ENCODE data around the gene CRYL1. TPM values are rescaled to one million over a fixed set of nuclear protein-coding genes. Genes with fewer than 3 reads are reported as not detected.

CRYL1 gene
- total and polyA plus RNA-seq, 2 of the 8 experiments (the other 6 are each of a cell fraction or from before 2014, with no cell fraction given), result 1.9 to 6.4 TPM

DNA sequence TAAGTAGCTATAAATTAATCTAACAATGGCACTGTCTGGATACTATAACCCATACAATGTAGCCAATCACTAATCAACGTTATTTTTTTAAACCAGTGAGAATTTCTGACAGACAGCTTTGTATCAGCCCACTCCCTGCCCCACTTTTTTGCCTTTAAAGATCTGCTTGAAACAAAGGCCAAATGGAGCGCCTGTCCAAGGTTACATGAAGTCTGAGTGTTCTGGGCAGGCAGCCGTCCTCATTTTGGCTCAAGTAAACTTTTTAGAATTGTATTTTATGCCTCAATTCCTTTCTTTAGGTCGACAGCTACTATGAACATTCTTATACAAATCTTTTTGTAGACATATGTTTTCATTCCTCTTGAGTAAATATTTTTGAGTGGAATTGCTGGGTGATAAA is 47.5 kb upstream of the CRYL1 start (continued):
- TF ChIP-seq, protein P1, sequence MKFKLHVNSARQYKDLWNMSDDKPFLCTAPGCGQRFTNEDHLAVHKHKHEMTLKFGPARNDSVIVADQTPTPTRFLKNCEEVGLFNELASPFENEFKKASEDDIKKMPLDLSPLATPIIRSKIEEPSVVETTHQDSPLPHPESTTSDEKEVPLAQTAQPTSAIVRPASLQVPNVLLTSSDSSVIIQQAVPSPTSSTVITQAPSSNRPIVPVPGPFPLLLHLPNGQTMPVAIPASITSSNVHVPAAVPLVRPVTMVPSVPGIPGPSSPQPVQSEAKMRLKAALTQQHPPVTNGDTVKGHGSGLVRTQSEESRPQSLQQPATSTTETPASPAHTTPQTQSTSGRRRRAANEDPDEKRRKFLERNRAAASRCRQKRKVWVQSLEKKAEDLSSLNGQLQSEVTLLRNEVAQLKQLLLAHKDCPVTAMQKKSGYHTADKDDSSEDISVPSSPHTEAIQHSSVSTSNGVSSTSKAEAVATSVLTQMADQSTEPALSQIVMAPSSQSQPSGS (IDR thresholded peaks at IDR 0.05; ENCODE audit: low read length), result no peak
